H9 (cell line): Measurements from ENCODE around the gene CARD19. TPM values are rescaled to one million over a fixed set of nuclear protein-coding genes. Genes with fewer than 3 reads are reported as not detected.

ENCODE experiments used
- DNase-seq: peaks from one replicate; pipeline ENCODE4 v3.0.0-alpha.2; 2017
- H2AFZ ChIP-seq: one replicate; pipeline ENCODE4 v1.6.1; 2013; ENCODE audit warnings: mild to moderate bottlenecking, low read length, control low read depth, moderate library complexity
- H2AK5ac ChIP-seq: 2 replicates; pipeline ENCODE4 v1.6.1; 2013; ENCODE audit warnings: low read length, control low read depth, mixed read lengths; ENCODE audit not compliant: insufficient read length
- H2BK120ac ChIP-seq: one replicate; pipeline ENCODE4 v1.6.1; 2013; ENCODE audit warnings: low read depth, mild to moderate bottlenecking, low read length, control low read depth, inconsistent platforms; ENCODE audit not compliant: poor library complexity, severe bottlenecking
- H2BK12ac ChIP-seq: 2 replicates; pipeline ENCODE4 v1.6.1; 2013; ENCODE audit warnings: low read length, control low read depth, mixed read lengths, low read depth; ENCODE audit not compliant: insufficient read length
- H2BK15ac ChIP-seq: 2 replicates; pipeline ENCODE4 v1.6.1; 2013; ENCODE audit warnings: low read depth, low read length, control low read depth
- H2BK20ac ChIP-seq: one replicate; pipeline ENCODE4 v1.6.1; 2013; ENCODE audit warnings: low read depth, mild to moderate bottlenecking, low read length, control low read depth, inconsistent platforms; ENCODE audit not compliant: poor library complexity, severe bottlenecking
- H2BK5ac ChIP-seq: 2 replicates; pipeline ENCODE4 v1.6.1; 2013; ENCODE audit warnings: low read length, control low read depth, mixed read lengths; ENCODE audit not compliant: insufficient read length
- H3K14ac ChIP-seq: 2 replicates; pipeline ENCODE4 v1.6.1; 2013; ENCODE audit warnings: low read length, control low read depth; ENCODE audit not compliant: insufficient read depth
- H3K18ac ChIP-seq: 2 replicates; pipeline ENCODE4 v1.6.1; 2013; ENCODE audit warnings: low read depth, mild to moderate bottlenecking, mixed read lengths, low read length, control low read depth; ENCODE audit not compliant: insufficient read length
- H3K23ac ChIP-seq: 2 replicates; pipeline ENCODE4 v1.6.1; 2013; ENCODE audit warnings: low read length, control low read depth, mixed read lengths, low read depth; ENCODE audit not compliant: insufficient read length
- H3K23me2 ChIP-seq: 2 replicates; pipeline ENCODE4 v1.6.1; 2013; ENCODE audit warnings: low read depth, mild to moderate bottlenecking, mixed read lengths, low read length, control low read depth; ENCODE audit not compliant: insufficient read length, poor library complexity, severe bottlenecking
- H3K27ac ChIP-seq: 2 replicates; pipeline ENCODE4 v1.5.1; 2013; ENCODE audit warnings: low read length, control low read depth, mixed read lengths, low read depth; ENCODE audit not compliant: insufficient read length
- H3K27me3 ChIP-seq: 2 replicates; pipeline ENCODE4 v1.6.1; 2013; ENCODE audit warnings: low read length, control low read depth, inconsistent platforms; ENCODE audit not compliant: insufficient read depth
- H3K4ac ChIP-seq: 2 replicates; pipeline ENCODE4 v1.6.1; 2013; ENCODE audit warnings: low read depth, mild to moderate bottlenecking, control low read depth, inconsistent platforms, low read length, moderate library complexity
- H3K4me1 ChIP-seq: 2 replicates; pipeline ENCODE4 v1.6.1; 2013; ENCODE audit warnings: low read length, control low read depth, inconsistent platforms; ENCODE audit not compliant: insufficient read depth
- H3K4me2 ChIP-seq: 2 replicates; pipeline ENCODE4 v1.6.1; 2013; ENCODE audit warnings: low read length, control low read depth, mixed read lengths; ENCODE audit not compliant: insufficient read length, insufficient read depth
- H3K56ac ChIP-seq: 2 replicates; pipeline ENCODE4 v1.6.1; 2013; ENCODE audit warnings: low read depth, mild to moderate bottlenecking, mixed read lengths, low read length, control low read depth; ENCODE audit not compliant: insufficient read length
- H3K79me1 ChIP-seq: 2 replicates; pipeline ENCODE4 v1.6.1; 2013; ENCODE audit warnings: low read depth, mild to moderate bottlenecking, moderate library complexity, low read length, control low read depth, inconsistent platforms; ENCODE audit not compliant: insufficient read depth, poor library complexity, severe bottlenecking
- H3K79me2 ChIP-seq: 2 replicates; pipeline ENCODE4 v1.6.1; 2013; ENCODE audit warnings: low read length, control low read depth, inconsistent platforms; ENCODE audit not compliant: insufficient read depth
- H3K9ac ChIP-seq: 2 replicates; pipeline ENCODE4 v1.6.1; 2013; ENCODE audit warnings: low read length, control low read depth, mixed read lengths; ENCODE audit not compliant: insufficient read length; ENCODE audit errors: extremely low read depth
- H3K9me3 ChIP-seq: one replicate; pipeline ENCODE4 v1.6.1; 2013; ENCODE audit warnings: low read depth, low read length, inconsistent platforms; ENCODE audit not compliant: control insufficient read depth
- H3T11ph ChIP-seq: one replicate; pipeline ENCODE4 v1.6.1; 2013; ENCODE audit warnings: mild to moderate bottlenecking, low read length, control low read depth, inconsistent platforms
- H4K20me1 ChIP-seq: one replicate; pipeline ENCODE4 v1.6.1; 2013; ENCODE audit not compliant: control insufficient read depth, insufficient read length, insufficient read depth
- H4K5ac ChIP-seq: 2 replicates; pipeline ENCODE4 v1.6.1; 2013; ENCODE audit warnings: low read depth, mild to moderate bottlenecking, mixed read lengths, low read length, control low read depth; ENCODE audit not compliant: insufficient read length
- H4K8ac ChIP-seq: replicated peaks from 2 replicates; pipeline ENCODE4 v1.6.1; 2013; ENCODE audit warnings: low read length, control low read depth, mixed read lengths, low read depth; ENCODE audit not compliant: insufficient read length
- H4K91ac ChIP-seq: 2 replicates; pipeline ENCODE4 v1.6.1; 2013; ENCODE audit warnings: low read depth, mild to moderate bottlenecking, moderate library complexity, mixed read lengths, low read length, control low read depth; ENCODE audit not compliant: insufficient read length
- H3K27ac Mint-ChIP-seq, 3 experiments: 2 replicates in 2 of 3; 3 replicates in 1 of 3; pipeline ENCODE4 v1.8.0; 2020 to 2021; ENCODE audit warnings: mixed read lengths in 3 of 3, mild to moderate bottlenecking in 1 of 3, moderate library complexity in 1 of 3
- H3K27me3 Mint-ChIP-seq: 2 replicates; pipeline ENCODE4 v1.8.0; 2021; ENCODE audit warnings: low read depth, mild to moderate bottlenecking, moderate library complexity, mixed read lengths
- H3K36me3 Mint-ChIP-seq, 3 experiments: 2 replicates in 2 of 3; 3 replicates in 1 of 3; pipeline ENCODE4 v1.8.0; 2020 to 2021; ENCODE audit warnings: low read depth in 3 of 3, mixed read lengths in 3 of 3; ENCODE audit not compliant: insufficient read depth in 1 of 3
- H3K4me1 Mint-ChIP-seq, 2 experiments: 2 replicates each; pipeline ENCODE4 v1.8.0; 2020; ENCODE audit warnings: mixed read lengths in 2 of 2
- H3K4me3 Mint-ChIP-seq, 2 experiments: 2 replicates in 1 of 2; 3 replicates in 1 of 2; pipeline ENCODE4 v1.8.0; 2020 to 2021; ENCODE audit warnings: mild to moderate bottlenecking in 2 of 2, mixed read lengths in 2 of 2, moderate library complexity in 1 of 2
- H3K9me3 Mint-ChIP-seq, 2 experiments: 2 replicates in 1 of 2; 3 replicates in 1 of 2; pipeline ENCODE4 v1.8.0; 2020; ENCODE audit warnings: mild to moderate bottlenecking in 2 of 2, mixed read lengths in 2 of 2, moderate library complexity in 1 of 2
- CTCF ChIP-seq: fragments of 200-600 bp; sonication (generic); conservative IDR thresholded peaks from 3 replicates; pipeline ENCODE4 v1.8.0; 2021; ENCODE audit warnings: antibody characterized with exemption, mild to moderate bottlenecking
- WGBS: extraction: QIAGEN DNeasy Blood & Tissue Kit; methylation state at CpG from one replicate; pipeline ENCODE4 v1.1.7; 2013; ENCODE audit warnings: missing lambda C conversion rate, low lambda C conversion rate, mixed read lengths; ENCODE audit not compliant: insufficient read length; ENCODE audit errors: extremely low coverage; 5-methylcytosine and 5-hydroxymethylcytosine counted together
- total RNA-seq: library from RNA; stranded (reverse); gene quantifications from 2 replicates; pipeline ENCODE4 v1.2.1, GENCODE V29; 2021

CARD19 gene
- total RNA-seq, 1 experiment from 2014 or later = 21.4 TPM

- Histone ChIP-seq H2BK15ac (no peak overlapping the region), H3K79me1 (no peaks in the 10 kb centered on the region), H3K9ac (no peak overlapping the region), H2BK20ac (no peak overlapping the region), H3T11ph (no peak overlapping the region), H4K91ac (no peak overlapping the region), H3K27me3 (no peaks in the 10 kb centered on the region), H4K20me1 (no peaks in the 10 kb centered on the region), H3K23me2 (no peaks in the 10 kb centered on the region), H3K27ac (no peak overlapping the region), H2BK5ac (no peak overlapping the region), H3K4me1 (no peaks in the 10 kb centered on the region), H3K9me3 (no peaks in the 10 kb centered on the region), H3K4me2 (no peak overlapping the region), H2AK5ac (no peak overlapping the region), H2AFZ (no peak overlapping the region), H2BK120ac (no peak overlapping the region), H3K18ac (no peak overlapping the region), H2BK12ac (no peak overlapping the region), H4K5ac (no peak overlapping the region), H3K14ac (no peak overlapping the region), H3K56ac (no peak overlapping the region), H3K4ac (no peak overlapping the region), H3K79me2 (no peaks in the 10 kb centered on the region), H3K23ac (no peak overlapping the region), H4K8ac (no peak overlapping the region)
- Mint-ChIP-seq H3K9me3 (no peaks in the 10 kb centered on the region), H3K4me1 (no peaks in the 10 kb centered on the region), H3K36me3 (peaks cover 0 to 2% (median 0%) of the 10 kb centered on the region in 3 experiments; a peak in 1 of 7 replicates), H3K4me3 (no peak overlapping the region), H3K27me3 (no peaks in the 10 kb centered on the region), H3K27ac (no peak overlapping the region; a peak in 2 of 7 replicates)
- WGBS = no CpG with 5 or more reads among the region's 7 CpGs
- TF ChIP-seq CTCF = no peak
- DNase-seq = peak; percentile 72
These were observed 24.6 kb upstream of the CARD19 start for GRCh38 chr9:93071464-93071863.
